ENCODE data around the gene OR2AG2.

Gene OR2AG2

GRCh38 chr11:6721343-6721742 lies 50.4 kb downstream of the OR2AG2 start:
- DNase-seq (ENCODE audit: extremely low spot score) = no peak
- CTCF ChIA-PET = interaction anchor here (1.0 to 9.6 kb wide), 7 partner anchors 9 to 342 kb away, joined by 3 to 81 read pairs (median 7); partner anchors contain the start of gene MRPL17
- POLR2A ChIA-PET = no interaction called here
- TF ChIP-seq CTCF (IDR thresholded peaks at IDR 0.05; ENCODE audit: control extremely low read depth, extremely low read depth, low read depth, missing control alignments) = no peak

GRCh38 chr11:6719576-6719975 lies 52.2 kb downstream of the OR2AG2 start:
- no peak for DNase-seq (ENCODE audit: extremely low spot score)
- ChIA-PET CTCF (interaction anchor here (0.7 to 9.6 kb wide), 7 partner anchors 9 to 38 kb away, joined by 3 to 81 read pairs (median 8); partner anchors contain the start of gene MRPL17), POLR2A (interaction anchor here (0.6 kb wide), 1 partner anchor 31 kb away, joined by 3 read pairs; no protein-coding TSS in a partner anchor)
- no peak for TF ChIP-seq CTCF (IDR thresholded peaks at IDR 0.05; ENCODE audit: control extremely low read depth, extremely low read depth, low read depth, missing control alignments)

- no peak for DNase-seq (ENCODE audit: extremely low spot score)
- POLR2A ChIA-PET = no interaction called here
- TF ChIP-seq CTCF (IDR thresholded peaks at IDR 0.05; ENCODE audit: control extremely low read depth, extremely low read depth, low read depth, missing control alignments) = no peak
- CTCF ChIA-PET = interaction anchor here (1.5 to 9.6 kb wide), 3 partner anchors 11 to 37 kb away, joined by 7 to 81 read pairs (median 8); no protein-coding TSS in a partner anchor
These were observed 54.4 kb downstream of the OR2AG2 start for GRCh38 chr11:6717426-6717825.

Data from GM10248 (cell line).